BLaER1 (cell line): ENCODE measurements around the gene ZGRF1.
"Not testable (repeated sequence)": the region's sequence is repeated elsewhere in the genome, so short reads cannot be mapped to it uniquely, and the experiment has no call there.

Experiments
- H3K27ac ChIP-seq: shearing (Covaris generic); formaldehyde crosslinking; 2 replicates; pipeline ENCODE4 v1.8.1; 2022
- H3K27me3 ChIP-seq: shearing (Covaris generic); formaldehyde crosslinking; 2 replicates; pipeline ENCODE4 v1.8.1; 2022
- H3K36me3 ChIP-seq: shearing (Covaris generic); formaldehyde crosslinking; 2 replicates; pipeline ENCODE4 v1.8.1; 2022
- H3K4me1 ChIP-seq: shearing (Covaris generic); formaldehyde crosslinking; 2 replicates; pipeline ENCODE4 v1.8.1; 2022
- H3K4me2 ChIP-seq: shearing (Covaris generic); formaldehyde crosslinking; 2 replicates; pipeline ENCODE4 v1.8.1; 2022
- H3K4me3 ChIP-seq: shearing (Covaris generic); formaldehyde crosslinking; 2 replicates; pipeline ENCODE4 v1.8.1; 2022
- H3K9ac ChIP-seq: shearing (Covaris generic); formaldehyde crosslinking; 2 replicates; pipeline ENCODE4 v1.8.1; 2022
- H3K9me3 ChIP-seq: shearing (Covaris generic); formaldehyde crosslinking; 2 replicates; pipeline ENCODE4 v1.8.1; 2022
- H4K20me1 ChIP-seq: shearing (Covaris generic); formaldehyde crosslinking; 2 replicates; pipeline ENCODE4 v1.8.1; 2022
- Cebpa-rat ChIP-seq: shearing (Covaris generic); IDR thresholded peaks from 2 replicates; pipeline ENCODE4 v1.8.1; 2022

Gene ZGRF1

GRCh38 chr4:112523764-112524505 is 112.8 kb downstream of the ZGRF1 start:
- Histone ChIP-seq H3K4me2 (peak overlapping the region; percentile 73), H3K9ac (no peak overlapping the region), H4K20me1 (peaks cover 39% of the 10 kb centered on the region)

GRCh38 chr4:112523008-112523721 is 113.5 kb downstream of the ZGRF1 start:
- no peak for TF ChIP-seq Cebpa-rat
- Histone ChIP-seq H3K9me3 (peaks cover 38% of the 10 kb centered on the region), H3K4me2 (peak overlapping the region; percentile 73), H4K20me1 (peaks cover 47% of the 10 kb centered on the region), H3K27me3 (peaks cover 82% of the 10 kb centered on the region), H3K4me3 (peak overlapping the region; percentile 52), H3K4me1 (peaks cover 16% of the 10 kb centered on the region), H3K36me3 (no peaks in the 10 kb centered on the region), H3K9ac (no peak overlapping the region), H3K27ac (no peak overlapping the region)

More at GRCh38 chr4:112523764-112524505, 112.8 kb downstream of the ZGRF1 start:
- peak overlapping the region; percentile 52 for H3K4me3 ChIP-seq
- H3K9me3 ChIP-seq = peaks cover 38% of the 10 kb centered on the region
- H3K27ac ChIP-seq = no peak overlapping the region
- peaks cover 16% of the 10 kb centered on the region for H3K4me1 ChIP-seq
- no peak for TF ChIP-seq Cebpa-rat
- peaks cover 74% of the 10 kb centered on the region for H3K27me3 ChIP-seq
- no peaks in the 10 kb centered on the region for H3K36me3 ChIP-seq

GRCh38 chr4:112522431-112522830 is 114.3 kb downstream of the ZGRF1 start:
- Histone ChIP-seq H3K4me2 (peak overlapping the region; percentile 73; the same call in 1 of the 2 replicates), H3K9me3 (peaks cover 38% of the 10 kb centered on the region), H4K20me1 (peaks cover 54% of the 10 kb centered on the region), H3K27me3 (peaks cover 89% of the 10 kb centered on the region), H3K4me3 (peak overlapping the region; percentile 52; the same call in 1 of the 2 replicates), H3K4me1 (peaks cover 16% of the 10 kb centered on the region)
- H3K27ac ChIP-seq, H3K9ac ChIP-seq, H3K36me3 ChIP-seq: not testable (repeated sequence)

- Histone ChIP-seq H3K4me3 (no peak overlapping the region), H3K4me1 (peaks cover 20% of the 10 kb centered on the region), H3K9ac (no peak overlapping the region), H3K4me2 (no peak overlapping the region), H3K36me3 (no peaks in the 10 kb centered on the region), H4K20me1 (peaks cover 65% of the 10 kb centered on the region), H3K27ac (no peak overlapping the region), H3K27me3 (peaks cover 96% of the 10 kb centered on the region), H3K9me3 (peaks cover 38% of the 10 kb centered on the region)
- no peak for TF ChIP-seq Cebpa-rat
Observed at GRCh38 chr4:112521123-112522023, 115.3 kb downstream of the ZGRF1 start.

- no peaks in the 10 kb centered on the region for H3K36me3 ChIP-seq
- no peak overlapping the region for H3K4me3 ChIP-seq
- H3K9me3 ChIP-seq = peaks cover 38% of the 10 kb centered on the region
- H4K20me1 ChIP-seq = peaks cover 70% of the 10 kb centered on the region
- TF ChIP-seq Cebpa-rat = no peak
- H3K4me1 ChIP-seq = peaks cover 25% of the 10 kb centered on the region
- H3K27ac ChIP-seq = no peak overlapping the region
- peaks cover 98% of the 10 kb centered on the region for H3K27me3 ChIP-seq
- no peak overlapping the region for H3K4me2 ChIP-seq
- H3K9ac ChIP-seq = no peak overlapping the region
Observed at GRCh38 chr4:112520598-112521122, 116.0 kb downstream of the ZGRF1 start.

GRCh38 chr4:112519689-112520597 is 116.8 kb downstream of the ZGRF1 start:
- Histone ChIP-seq H3K27me3 (peaks cover 98% of the 10 kb centered on the region), H4K20me1 (peaks cover 77% of the 10 kb centered on the region), H3K4me1 (peaks cover 32% of the 10 kb centered on the region), H3K4me2 (no peak overlapping the region), H3K36me3 (no peaks in the 10 kb centered on the region), H3K4me3 (no peak overlapping the region; the same call in 1 of the 2 replicates), H3K9me3 (peaks cover 38% of the 10 kb centered on the region), H3K27ac (no peak overlapping the region), H3K9ac (no peak overlapping the region)
- 0 out of 2 replicates have a peak, but pooled peaks have one; percentile 38 for TF ChIP-seq Cebpa-rat

GRCh38 chr4:112518675-112519074 is 118.0 kb downstream of the ZGRF1 start:
- Histone ChIP-seq H3K9ac (no peak overlapping the region), H3K4me1 (peaks cover 34% of the 10 kb centered on the region), H4K20me1 (peaks cover 90% of the 10 kb centered on the region), H3K36me3 (no peaks in the 10 kb centered on the region), H3K27me3 (peaks cover 100% of the 10 kb centered on the region), H3K4me2 (no peak overlapping the region), H3K4me3 (no peak overlapping the region), H3K9me3 (peaks cover 38% of the 10 kb centered on the region), H3K27ac (no peak overlapping the region)
- TF ChIP-seq Cebpa-rat = no peak

GRCh38 chr4:112517911-112518310 is 118.8 kb downstream of the ZGRF1 start:
- Histone ChIP-seq H3K4me3 (no peak overlapping the region), H3K27me3 (peaks cover 100% of the 10 kb centered on the region), H4K20me1 (peaks cover 90% of the 10 kb centered on the region), H3K9me3 (peaks cover 34% of the 10 kb centered on the region), H3K4me1 (peaks cover 28% of the 10 kb centered on the region), H3K4me2 (no peak overlapping the region), H3K36me3 (no peaks in the 10 kb centered on the region), H3K9ac (no peak overlapping the region), H3K27ac (no peak overlapping the region)
- TF ChIP-seq Cebpa-rat = no peak
